Ishikawa (cell line): ENCODE measurements around the gene ADH1B.

Source experiments
- CEBPB ChIP-seq: IDR thresholded peaks from 2 replicates; pipeline ENCODE4 v1.6.1; 2012
- CREB1 ChIP-seq: IDR thresholded peaks from 2 replicates; pipeline ENCODE4 v1.6.1; 2012; ENCODE audit warnings: low read depth
- EGR1 ChIP-seq: IDR thresholded peaks from 2 replicates; pipeline ENCODE4 v1.6.1; 2012
- EP300 ChIP-seq: IDR thresholded peaks from 2 replicates; pipeline ENCODE4 v1.6.1; 2012; ENCODE audit warnings: borderline replicate concordance
- FOXM1 ChIP-seq: IDR thresholded peaks from 2 replicates; pipeline ENCODE4 v1.6.1; 2012; ENCODE audit warnings: low read depth, borderline replicate concordance
- NFIC ChIP-seq: IDR thresholded peaks from 2 replicates; pipeline ENCODE4 v1.6.1; 2012
- RAD21 ChIP-seq: IDR thresholded peaks from 2 replicates; pipeline ENCODE4 v1.6.1; 2012; ENCODE audit warnings: low read depth
- TAF1 ChIP-seq: IDR thresholded peaks from 2 replicates; pipeline ENCODE4 v1.6.1; 2012; ENCODE audit warnings: low read depth, mild to moderate bottlenecking
- TCF12 ChIP-seq: IDR thresholded peaks from 2 replicates; pipeline ENCODE4 v1.6.1; 2012; ENCODE audit warnings: low read depth
- TEAD4 ChIP-seq: IDR thresholded peaks from 2 replicates; pipeline ENCODE4 v1.6.1; 2012
- YY1 ChIP-seq: IDR thresholded peaks from 2 replicates; pipeline ENCODE4 v1.6.1; 2012; ENCODE audit warnings: low read depth
- ZBTB7A ChIP-seq: IDR thresholded peaks from 2 replicates; pipeline ENCODE4 v1.6.1; 2012; ENCODE audit warnings: low read depth
- TF ChIP-seq, protein P1 (sequence below): IDR thresholded peaks from 2 replicates; pipeline ENCODE4 v1.6.1; 2012; ENCODE audit warnings: low read depth, mild to moderate bottlenecking
- TF ChIP-seq, protein P2 (sequence below): IDR thresholded peaks from 2 replicates; pipeline ENCODE4 v1.6.1; 2012
- TF ChIP-seq, protein P3 (sequence below): IDR thresholded peaks from 2 replicates; pipeline ENCODE4 v1.6.1; 2012

Gene ADH1B

DNA sequence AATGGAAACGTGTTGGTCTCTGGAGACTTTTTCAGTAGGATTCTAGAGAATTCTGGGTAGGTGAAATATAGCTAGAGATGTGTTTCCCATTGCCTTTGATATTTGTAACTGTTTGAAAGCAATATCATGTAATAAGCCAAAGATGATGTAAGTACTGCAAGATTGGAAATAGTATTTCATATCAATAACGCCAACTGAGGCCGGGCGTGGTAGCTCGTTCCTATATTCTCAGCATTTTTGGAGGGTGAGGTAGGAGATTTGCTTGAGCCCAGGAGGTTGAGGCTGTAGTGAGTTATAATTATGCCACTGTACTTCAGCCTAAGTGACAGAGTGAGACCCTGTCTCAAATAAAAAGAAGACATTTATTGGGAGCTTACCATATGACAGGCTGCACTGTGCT, 39.9 kb downstream of the ADH1B start:
- TF ChIP-seq CEBPB: no peak
- no peak for TF ChIP-seq EP300
- TF ChIP-seq, protein P1, sequence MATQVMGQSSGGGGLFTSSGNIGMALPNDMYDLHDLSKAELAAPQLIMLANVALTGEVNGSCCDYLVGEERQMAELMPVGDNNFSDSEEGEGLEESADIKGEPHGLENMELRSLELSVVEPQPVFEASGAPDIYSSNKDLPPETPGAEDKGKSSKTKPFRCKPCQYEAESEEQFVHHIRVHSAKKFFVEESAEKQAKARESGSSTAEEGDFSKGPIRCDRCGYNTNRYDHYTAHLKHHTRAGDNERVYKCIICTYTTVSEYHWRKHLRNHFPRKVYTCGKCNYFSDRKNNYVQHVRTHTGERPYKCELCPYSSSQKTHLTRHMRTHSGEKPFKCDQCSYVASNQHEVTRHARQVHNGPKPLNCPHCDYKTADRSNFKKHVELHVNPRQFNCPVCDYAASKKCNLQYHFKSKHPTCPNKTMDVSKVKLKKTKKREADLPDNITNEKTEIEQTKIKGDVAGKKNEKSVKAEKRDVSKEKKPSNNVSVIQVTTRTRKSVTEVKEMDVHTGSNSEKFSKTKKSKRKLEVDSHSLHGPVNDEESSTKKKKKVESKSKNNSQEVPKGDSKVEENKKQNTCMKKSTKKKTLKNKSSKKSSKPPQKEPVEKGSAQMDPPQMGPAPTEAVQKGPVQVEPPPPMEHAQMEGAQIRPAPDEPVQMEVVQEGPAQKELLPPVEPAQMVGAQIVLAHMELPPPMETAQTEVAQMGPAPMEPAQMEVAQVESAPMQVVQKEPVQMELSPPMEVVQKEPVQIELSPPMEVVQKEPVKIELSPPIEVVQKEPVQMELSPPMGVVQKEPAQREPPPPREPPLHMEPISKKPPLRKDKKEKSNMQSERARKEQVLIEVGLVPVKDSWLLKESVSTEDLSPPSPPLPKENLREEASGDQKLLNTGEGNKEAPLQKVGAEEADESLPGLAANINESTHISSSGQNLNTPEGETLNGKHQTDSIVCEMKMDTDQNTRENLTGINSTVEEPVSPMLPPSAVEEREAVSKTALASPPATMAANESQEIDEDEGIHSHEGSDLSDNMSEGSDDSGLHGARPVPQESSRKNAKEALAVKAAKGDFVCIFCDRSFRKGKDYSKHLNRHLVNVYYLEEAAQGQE: no peak
- TF ChIP-seq RAD21: no peak
- TF ChIP-seq CREB1: no peak
- TF ChIP-seq, protein P2, sequence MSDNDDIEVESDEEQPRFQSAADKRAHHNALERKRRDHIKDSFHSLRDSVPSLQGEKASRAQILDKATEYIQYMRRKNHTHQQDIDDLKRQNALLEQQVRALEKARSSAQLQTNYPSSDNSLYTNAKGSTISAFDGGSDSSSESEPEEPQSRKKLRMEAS: no peak
- no peak for TF ChIP-seq EGR1
- TF ChIP-seq, protein P3, sequence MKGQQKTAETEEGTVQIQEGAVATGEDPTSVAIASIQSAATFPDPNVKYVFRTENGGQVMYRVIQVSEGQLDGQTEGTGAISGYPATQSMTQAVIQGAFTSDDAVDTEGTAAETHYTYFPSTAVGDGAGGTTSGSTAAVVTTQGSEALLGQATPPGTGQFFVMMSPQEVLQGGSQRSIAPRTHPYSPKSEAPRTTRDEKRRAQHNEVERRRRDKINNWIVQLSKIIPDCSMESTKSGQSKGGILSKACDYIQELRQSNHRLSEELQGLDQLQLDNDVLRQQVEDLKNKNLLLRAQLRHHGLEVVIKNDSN: no peak
- TF ChIP-seq TAF1: no peak
- TF ChIP-seq FOXM1: no peak
- no peak for TF ChIP-seq TCF12

DNA sequence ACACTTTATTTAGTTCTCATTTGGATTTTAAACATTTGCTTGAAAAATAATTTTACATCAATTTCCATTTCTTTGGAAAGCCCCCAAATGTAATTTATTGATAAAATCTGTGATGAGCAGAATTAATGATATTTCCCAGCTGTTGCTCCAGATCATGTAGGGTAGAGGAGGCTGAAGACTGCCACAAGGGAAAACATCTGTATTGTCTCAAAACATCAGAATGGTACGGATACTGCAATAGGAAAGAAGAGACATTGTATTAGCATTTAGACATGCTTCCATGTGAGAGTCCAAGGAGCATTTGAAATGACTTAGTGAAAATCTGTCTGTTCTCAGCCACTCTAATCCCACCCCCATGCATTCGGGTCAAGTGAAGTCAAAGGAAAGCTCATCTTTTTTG, 44.8 kb downstream of the ADH1B start:
- TF ChIP-seq RAD21: no peak
- TF ChIP-seq, protein P1: no peak
- no peak for TF ChIP-seq EGR1
- TF ChIP-seq FOXM1: no peak
- TF ChIP-seq TCF12: no peak
- TF ChIP-seq CEBPB: no peak
- no peak for TF ChIP-seq CREB1
- TF ChIP-seq YY1: no peak
- TF ChIP-seq NFIC: no peak
- no peak for TF ChIP-seq EP300
- TF ChIP-seq, protein P3: no peak
- TF ChIP-seq TAF1: no peak
- no peak for TF ChIP-seq TEAD4
- TF ChIP-seq ZBTB7A: no peak
- TF ChIP-seq, protein P2: no peak

DNA sequence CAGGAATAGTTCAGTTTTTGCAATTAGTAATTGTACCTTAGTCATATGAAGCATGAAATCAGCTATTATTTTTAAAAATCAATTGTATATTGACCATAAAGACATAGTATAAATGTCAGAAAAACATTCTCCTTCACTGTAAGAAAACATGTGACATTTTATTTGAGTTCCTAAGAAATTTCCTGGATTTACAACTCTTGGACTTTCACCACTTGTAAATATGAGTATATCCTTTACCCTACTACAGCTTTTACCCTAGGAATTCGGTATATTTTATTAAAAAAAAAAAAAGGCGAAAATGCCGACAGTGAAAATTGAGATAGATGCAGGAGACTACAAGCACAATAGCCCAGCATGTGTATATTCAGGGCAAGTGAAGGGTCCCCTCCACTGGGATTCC, 45.3 kb downstream of the ADH1B start:
- TF ChIP-seq EGR1: no peak
- TF ChIP-seq CREB1: no peak
- no peak for TF ChIP-seq CEBPB
- TF ChIP-seq TCF12: no peak
- TF ChIP-seq TEAD4: no peak
- no peak for TF ChIP-seq NFIC
- TF ChIP-seq, protein P2: no peak
- TF ChIP-seq, protein P3: no peak
- no peak for TF ChIP-seq TAF1
- TF ChIP-seq FOXM1: no peak
- no peak for TF ChIP-seq YY1
- TF ChIP-seq, protein P1: no peak
- no peak for TF ChIP-seq RAD21
- TF ChIP-seq ZBTB7A: no peak
- no peak for TF ChIP-seq EP300

DNA sequence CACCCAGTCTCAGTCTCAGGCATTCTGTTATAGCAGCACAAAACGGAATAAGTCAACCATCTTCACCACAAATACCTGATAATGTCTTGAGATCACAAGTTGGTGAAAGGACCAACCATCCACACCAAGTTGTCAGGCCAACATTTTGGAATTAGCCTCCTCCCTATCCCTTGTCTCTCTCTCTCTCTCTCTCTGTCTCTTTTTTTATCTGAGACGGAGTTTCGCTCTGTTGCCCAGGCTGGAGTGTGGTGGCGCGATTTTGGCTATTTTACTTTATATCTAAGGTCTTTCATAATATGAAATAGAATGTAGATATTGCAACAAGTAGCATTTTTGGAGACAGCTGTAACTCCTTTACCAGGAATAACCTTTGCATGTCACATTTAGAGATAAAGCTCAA, 46.2 kb downstream of the ADH1B start:
- TF ChIP-seq, protein P2: no peak
- TF ChIP-seq, protein P3: no peak
- TF ChIP-seq YY1: no peak
- TF ChIP-seq RAD21: no peak
- TF ChIP-seq TAF1: no peak
- TF ChIP-seq TEAD4: no peak
- TF ChIP-seq CREB1: no peak
- no peak for TF ChIP-seq NFIC
- TF ChIP-seq CEBPB: no peak
- TF ChIP-seq FOXM1: no peak
- no peak for TF ChIP-seq TCF12
- TF ChIP-seq EGR1: no peak
- TF ChIP-seq, protein P1: no peak
- no peak for TF ChIP-seq ZBTB7A
- TF ChIP-seq EP300: no peak
